HepG2 (cell line): ENCODE measurements around the gene CNTFR. TPM values are rescaled to one million over a fixed set of nuclear protein-coding genes. Genes with fewer than 3 reads are reported as not detected.

Source experiments
- ATAC-seq: fragments of 200-7000 bp; cut with Tn5 transposase; 3 replicates; pipeline ENCODE4 v1.9.1; 2020; ENCODE audit warnings: mild to moderate bottlenecking, moderate library complexity
- BruUV-seq: library from RNA; stranded (reverse); fragments of 400-500 nt; replicated peaks from 2 replicates; lab custom pipeline; 2021; lab: Mats Ljungman, UMichigan
- CTCF ChIA-PET: fragments of 300-600 bp; formaldehyde crosslinking; extraction: SDS; loops from one replicate; lab custom pipeline; 2021; ENCODE audit warnings: low total read pairs, inconsistent platforms, low intra/inter-chr PET ratio; lab: Yijun Ruan, JAX
- POLR2A ChIA-PET: fragments of 350-600 bp; sonication (Branson Sonifier 250); formaldehyde crosslinking; loops from one replicate; lab custom pipeline; 2020; ENCODE audit warnings: antibody characterized with exemption, inconsistent platforms; lab: Yijun Ruan, JAX
- DNase-seq: peaks from one replicate; pipeline ENCODE4 v3.0.0-alpha.2; 2015; ENCODE audit warnings: low spot score
- FAIRE-seq: peaks from 3 replicates; lab custom pipeline; 2011; peaks lifted over from hg19 to GRCh38; lab: Jason Lieb, UNC
- H2AFZ ChIP-seq: one replicate; pipeline ENCODE4 v1.6.1; 2011; ENCODE audit warnings: low read length, inconsistent platforms
- H3K27ac ChIP-seq: fragments of 300-600 bp; 3 replicates; pipeline ENCODE4 v1.8.0; 2011; ENCODE audit warnings: mixed run types, mild to moderate bottlenecking, mixed read lengths, low read length, inconsistent platforms; ENCODE audit not compliant: insufficient read depth; ENCODE audit errors: extremely low read length
- H3K27me3 ChIP-seq, 2 experiments: fragments of 200-600 bp in 1 of 2; 2 replicates in 1 of 2; 3 replicates in 1 of 2; pipeline versions ENCODE4 v1.6.0 to v1.8.0; 2011; ENCODE audit warnings: low read length in 2 of 2, mild to moderate bottlenecking in 2 of 2, moderate library complexity in 2 of 2, inconsistent platforms in 1 of 2; ENCODE audit not compliant: insufficient read depth in 2 of 2, control insufficient read depth in 1 of 2
- H3K36me3 ChIP-seq, 2 experiments: fragments of 200-600 bp in 1 of 2; replicated peaks in 1 of 2; 2 replicates in 1 of 2; 3 replicates in 1 of 2; pipeline versions ENCODE4 v1.5.1 to v1.8.0; 2011; ENCODE audit warnings: low read length in 2 of 2, inconsistent platforms in 1 of 2; ENCODE audit not compliant: insufficient read depth in 2 of 2, control insufficient read depth in 1 of 2
- H3K4me1 ChIP-seq: 2 replicates; pipeline ENCODE4 v1.5.1; 2012; ENCODE audit warnings: low read length, inconsistent platforms; ENCODE audit not compliant: insufficient read depth
- H3K4me2 ChIP-seq: 2 replicates; pipeline ENCODE4 v1.6.0; 2011; ENCODE audit warnings: low read depth, low read length, inconsistent platforms
- H3K4me3 ChIP-seq, 3 experiments: fragments of 200-600 bp in 1 of 3; sonication (generic), shearing (Covaris generic) in 1 of 3; replicated peaks in 1 of 3; 2 replicates each; pipeline ENCODE4 v1.5.1; 2011 to 2016; ENCODE audit warnings: low read length in 3 of 3, inconsistent platforms in 2 of 3, low read depth in 2 of 3, mild to moderate bottlenecking in 2 of 3, control low read depth in 1 of 3, mixed read lengths in 1 of 3; ENCODE audit not compliant: insufficient read depth in 1 of 3
- H3K79me2 ChIP-seq: one replicate; pipeline ENCODE4 v1.6.1; 2011; ENCODE audit warnings: low read length, inconsistent platforms; ENCODE audit not compliant: insufficient read depth
- H3K9ac ChIP-seq: 2 replicates; pipeline ENCODE4 v1.6.0; 2011; ENCODE audit warnings: mild to moderate bottlenecking, low read depth, low read length, inconsistent platforms; ENCODE audit not compliant: insufficient read depth
- H3K9me3 ChIP-seq: 2 replicates; pipeline ENCODE4 v1.5.1; 2012; ENCODE audit warnings: mild to moderate bottlenecking, low read length
- H4K20me1 ChIP-seq: 2 replicates; pipeline ENCODE4 v1.6.0; 2011; ENCODE audit warnings: inconsistent platforms, mild to moderate bottlenecking, low read length, moderate library complexity; ENCODE audit not compliant: insufficient read depth
- AGO2 ChIP-seq: fragments of 200-400 bp; formaldehyde crosslinking; optimal IDR thresholded peaks from 2 replicates; pipeline ENCODE3; 2017; ENCODE audit warnings: mild to moderate bottlenecking, low read depth, low read length, moderate library complexity
- ATRX ChIP-seq: sonication (generic); formaldehyde crosslinking; IDR thresholded peaks from 2 replicates; pipeline ENCODE4 v1.4.0; 2020; ENCODE audit warnings: missing genetic modification reagents, borderline replicate concordance
- SPEN ChIP-seq: sonication (generic); formaldehyde crosslinking; IDR thresholded peaks from 2 replicates; pipeline ENCODE4 v1.5.1; 2020; ENCODE audit warnings: low read depth, mild to moderate bottlenecking, missing genetic modification reagents
- ZNF30 ChIP-seq: sonication (generic); formaldehyde crosslinking; IDR thresholded peaks from 2 replicates; pipeline ENCODE4 v1.5.0; 2020; ENCODE audit warnings: mild to moderate bottlenecking, missing genetic modification reagents
- ZNF44 ChIP-seq: sonication (generic); formaldehyde crosslinking; IDR thresholded peaks from 2 replicates; pipeline ENCODE4 v1.5.1; 2020; ENCODE audit warnings: mild to moderate bottlenecking, missing genetic modification reagents
- ZNF550 ChIP-seq: sonication (generic); formaldehyde crosslinking; IDR thresholded peaks from 2 replicates; pipeline ENCODE4 v1.4.0; 2020; ENCODE audit warnings: mild to moderate bottlenecking, missing genetic modification reagents, borderline replicate concordance
- ZNF777 ChIP-seq: sonication (generic); formaldehyde crosslinking; IDR thresholded peaks from 2 replicates; pipeline ENCODE4 v1.4.0; 2020; ENCODE audit warnings: missing genetic modification reagents
- ZNF891 ChIP-seq: sonication (generic); formaldehyde crosslinking; IDR thresholded peaks from 2 replicates; pipeline ENCODE4 v1.5.0; 2020; ENCODE audit warnings: mild to moderate bottlenecking, missing genetic modification reagents
- WGBS: methylation state at CpG from one replicate; pipeline ENCODE4 v1.1.6; 2017; ENCODE audit warnings: low lambda C conversion rate; 5-methylcytosine and 5-hydroxymethylcytosine counted together
- in situ Hi-C: cut with HindIII; loops from 2 replicates; pipeline ENCODE4 v1.10.0; 2017; ENCODE audit warnings: low pct_unique_long_range_greater_than_20kb; ENCODE audit not compliant: extremely low pct_ligation_motif_present
- intact Hi-C: fragments of 100-400 bp; cut with micrococcal nuclease; formaldehyde crosslinking; loops from one replicate; pipeline ENCODE4 v1.10.0; 2022; ENCODE audit not compliant: unreplicated experiment
- polyA plus RNA-seq, 8 experiments: library from polyadenylated mRNA; depleted of rRNA in 3 of 8; stranded (reverse) in 7 of 8; unstranded in 1 of 8; fragments of >200 nt; fragmentation: Illumina TruSeq in 4 of 8; extraction: Trizol in 4 of 8; gene quantifications; 2 replicates each; pipeline versions ENCODE4 v1.2.1 to v1.2.3, GENCODE V29; 2011 to 2016; ENCODE audit warnings: low read depth in 4 of 8, missing spikeins in 1 of 8, mixed read lengths in 1 of 8; ENCODE audit not compliant: insufficient read depth in 1 of 8
- total RNA-seq, 5 experiments: library from RNA; depleted of rRNA; stranded (reverse); fragments of >200 nt; fragmentation: Illumina TruSeq; extraction: Trizol; gene quantifications; 2 replicates each; pipeline ENCODE4 v1.2.3, GENCODE V29; 2016; ENCODE audit warnings: low read depth in 1 of 5

CNTFR gene
- total and polyA plus RNA-seq, 2 of the 13 experiments (the other 11 are each of a cell fraction or from before 2014, with no cell fraction given), result not detected

- TF ChIP-seq ZNF550 (CRISPR knock-in tag) (no peak), AGO2 (no peak), ZNF777 (CRISPR knock-in tag) (no peak), SPEN (no peak)
Observed at GRCh38 chr9:34558364-34558763, 31.2 kb downstream of the CNTFR start (continued).

GRCh38 chr9:34557426-34558321, 31.9 kb downstream of the CNTFR start:
- CTCF ChIA-PET, result no interaction called here
- in situ Hi-C loops, result no loop called here
- peaks cover 2% of the 10 kb centered on the region; the same call in 1 of the 2 replicates for H4K20me1 ChIP-seq
- FAIRE-seq, result no peak
- no peaks in the 10 kb centered on the region for H3K79me2 ChIP-seq
- no peak overlapping the region for H3K27ac ChIP-seq
- no peak overlapping the region for H3K4me3 ChIP-seq
- DNase-seq, result no peak
- WGBS, result 27% methylated on average over 11 of the region's 19 CpGs
- intact Hi-C loops, result no loop called here
- no peak overlapping the region for H2AFZ ChIP-seq
- H3K4me1 ChIP-seq, result peaks cover 28% of the 10 kb centered on the region
- no peak for ATAC-seq
- H3K9me3 ChIP-seq, result no peaks in the 10 kb centered on the region
- H3K36me3 ChIP-seq, result no peaks in the 10 kb centered on the region
- TF ChIP-seq ZNF44 (CRISPR knock-in tag) (no peak), ZNF30 (no peak), ZNF891 (CRISPR knock-in tag) (no peak), ATRX (CRISPR knock-in tag) (no peak)
- no peak overlapping the region for H3K4me2 ChIP-seq
- POLR2A ChIA-PET, result no interaction called here
- no TSS peak for BruUV-seq
- H3K9ac ChIP-seq, result no peak overlapping the region
- peaks cover 7 to 56% of the 10 kb centered on the region in 2 experiments; a peak in 3 of 5 replicates for H3K27me3 ChIP-seq
